Stimulated activated CD8-positive, alpha-beta memory T cell treated with anti-CD3 and anti-CD28 coated beads, Interleukin-4, amount 100 ng/mL, for 24 hours (primary cell): ENCODE measurements around the gene CRYGC.
A peak's percentile ranks its signal among the peaks of the same experiment; 100 is the strongest.
"Not testable (repeated sequence)": the region's sequence is repeated elsewhere in the genome, so short reads cannot be mapped to it uniquely, and the experiment has no call there.

Source experiments
- DNase-seq: peaks from one replicate; pipeline ENCODE4 v3.0.0-alpha.2; 2020; ENCODE audit warnings: low read depth

Gene CRYGC

GRCh38 chr2:208129744-208130711 lies at the start of gene CRYGC:
Gene CRYGC (minus strand): TSS chr2:208129828. CDS start chr2:208129792, 36 bp downstream.
- DNase-seq: no peak

- DNase-seq: no peak
Observed at GRCh38 chr2:208179028-208179609, 49.5 kb upstream of the CRYGC start.

GRCh38 chr2:208175840-208176153 lies 46.2 kb upstream of the CRYGC start:
- no peak for DNase-seq

- peak; percentile 34 for DNase-seq
Observed at GRCh38 chr2:208175069-208175839, 45.6 kb upstream of the CRYGC start.

- DNase-seq: no peak
Observed at GRCh38 chr2:208174144-208174543, 44.5 kb upstream of the CRYGC start.

GRCh38 chr2:208172125-208172524 lies 42.5 kb upstream of the CRYGC start:
- DNase-seq: no peak

- DNase-seq: no peak
Observed at GRCh38 chr2:208164951-208165755, 35.5 kb upstream of the CRYGC start.

GRCh38 chr2:208163489-208163888 lies 33.9 kb upstream of the CRYGC start, which contains the start of gene CRYGA:
Gene CRYGA (minus strand): TSS chr2:208163589. CDS start chr2:208163556, 33 bp downstream.
- no peak for DNase-seq

- DNase-seq: no peak
Observed at GRCh38 chr2:208156439-208156838, 26.8 kb upstream of the CRYGC start.

- DNase-seq: no peak
Observed at GRCh38 chr2:208153156-208153555, 23.5 kb upstream of the CRYGC start.

- no peak for DNase-seq
Observed at GRCh38 chr2:208150956-208151355, 21.3 kb upstream of the CRYGC start.

- DNase-seq: no peak
Observed at GRCh38 chr2:208150094-208150493, 20.5 kb upstream of the CRYGC start.

- no peak for DNase-seq
Observed at GRCh38 chr2:208148803-208149202, 19.2 kb upstream of the CRYGC start.

- no peak for DNase-seq
Observed at GRCh38 chr2:208147759-208148158, 18.1 kb upstream of the CRYGC start.

- no peak for DNase-seq
Observed at GRCh38 chr2:208147008-208147407, 17.4 kb upstream of the CRYGC start.

GRCh38 chr2:208146006-208146405 lies 16.4 kb upstream of the CRYGC start, which contains the start of gene CRYGB:
Gene CRYGB (minus strand): TSS chr2:208146158. CDS start chr2:208146120, 38 bp downstream.
- DNase-seq: no peak

- no peak for DNase-seq
Observed at GRCh38 chr2:208142925-208143799, 13.5 kb upstream of the CRYGC start.

- no peak for DNase-seq
Observed at GRCh38 chr2:208142240-208142924, 12.8 kb upstream of the CRYGC start.

- DNase-seq: no peak
Observed at GRCh38 chr2:208139447-208139846, 9.8 kb upstream of the CRYGC start.

GRCh38 chr2:208138334-208138733 lies 8.7 kb upstream of the CRYGC start:
- DNase-seq: not testable (repeated sequence)
